Stimulated activated CD8-positive, alpha-beta memory T cell treated with anti-CD3 and anti-CD28 coated beads, Interleukin-7, amount 100 ng/mL, for 1 hour (primary cell): ENCODE results near the gene TEAD4.

Experiments
- DNase-seq, 2 donors: peaks; one replicate each; pipeline ENCODE4 v3.0.0-alpha.2; 2020; ENCODE audit warnings: low read depth in 2 of 2

Gene TEAD4

GRCh38 chr12:3081091-3081490, 121.9 kb downstream of the TEAD4 start:
- DNase-seq: no peak

GRCh38 chr12:3081886-3082285, 122.7 kb downstream of the TEAD4 start:
- DNase-seq: no peak

GRCh38 chr12:3083241-3083920, 124.2 kb downstream of the TEAD4 start:
- DNase-seq: no peak

GRCh38 chr12:3083921-3084347, 124.7 kb downstream of the TEAD4 start:
- no peak for DNase-seq

- DNase-seq: no peak
Measured at GRCh38 chr12:3084742-3085141, 125.5 kb downstream of the TEAD4 start.

GRCh38 chr12:3085341-3086139, 126.3 kb downstream of the TEAD4 start:
- DNase-seq: no peak

GRCh38 chr12:3086211-3086610, 127.0 kb downstream of the TEAD4 start:
- DNase-seq: no peak

- no peak for DNase-seq
Measured at GRCh38 chr12:3086729-3087323, 127.6 kb downstream of the TEAD4 start.

GRCh38 chr12:3087758-3088650, 128.8 kb downstream of the TEAD4 start:
- DNase-seq: no peak

GRCh38 chr12:3089588-3089987, 130.4 kb downstream of the TEAD4 start:
- no peak for DNase-seq
